ENCODE results near the gene SLC25A12. TPM values are rescaled to one million over a fixed set of nuclear protein-coding genes. Genes with fewer than 3 reads are reported as not detected.

Gene SLC25A12
- total RNA-seq, 4 donors from 2014 or later, result 26.9 to 151 (median 40.5) TPM

DNA sequence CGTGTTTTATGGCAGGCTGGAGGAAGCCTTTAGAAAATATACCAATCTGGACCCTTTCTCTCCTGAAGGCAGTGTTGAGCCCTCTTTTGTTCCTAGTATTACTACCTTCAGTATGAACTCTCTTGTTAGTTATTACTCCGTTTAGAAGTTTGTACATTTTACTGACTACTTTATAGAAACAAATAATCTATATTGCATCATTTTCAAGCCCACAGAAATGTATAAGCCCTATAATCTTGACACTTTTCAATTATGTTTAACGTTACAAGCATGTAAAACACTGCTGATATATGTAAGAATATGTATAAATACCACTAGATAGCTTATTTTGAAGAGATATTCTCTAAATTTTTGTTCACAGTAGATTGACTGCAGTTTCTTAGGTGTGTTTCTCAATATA is 64.0 kb downstream of the SLC25A12 start:
- Histone ChIP-seq H3K27ac (no peak overlapping the region), H3K4me3 (no peak overlapping the region), H3K27me3 (no peaks in the 10 kb centered on the region), H3K36me3 (peaks cover 0 to 57% (median 24%) of the 10 kb centered on the region in 4 donors), H3K9me3 (no peaks in the 10 kb centered on the region), H3K4me1 (no peaks in the 10 kb centered on the region)
- intact Hi-C loops (cut with DNase I; ENCODE audit: low total_unique reads) (no loop called here), in situ Hi-C loops (cut with MboI; ENCODE audit: low pct_ligation_motif_present in 1 of 4, low pct_unique_long_range_greater_than_20kb in 1 of 4, low sequenced_read_pairs in 3 of 4) (no loop called here)
- WGBS, 2 donors (ENCODE audit: low coverage in 1 of 2), result 87 to 99% methylated on average over 3 of the region's 3 CpGs
- TF ChIP-seq, protein P1, sequence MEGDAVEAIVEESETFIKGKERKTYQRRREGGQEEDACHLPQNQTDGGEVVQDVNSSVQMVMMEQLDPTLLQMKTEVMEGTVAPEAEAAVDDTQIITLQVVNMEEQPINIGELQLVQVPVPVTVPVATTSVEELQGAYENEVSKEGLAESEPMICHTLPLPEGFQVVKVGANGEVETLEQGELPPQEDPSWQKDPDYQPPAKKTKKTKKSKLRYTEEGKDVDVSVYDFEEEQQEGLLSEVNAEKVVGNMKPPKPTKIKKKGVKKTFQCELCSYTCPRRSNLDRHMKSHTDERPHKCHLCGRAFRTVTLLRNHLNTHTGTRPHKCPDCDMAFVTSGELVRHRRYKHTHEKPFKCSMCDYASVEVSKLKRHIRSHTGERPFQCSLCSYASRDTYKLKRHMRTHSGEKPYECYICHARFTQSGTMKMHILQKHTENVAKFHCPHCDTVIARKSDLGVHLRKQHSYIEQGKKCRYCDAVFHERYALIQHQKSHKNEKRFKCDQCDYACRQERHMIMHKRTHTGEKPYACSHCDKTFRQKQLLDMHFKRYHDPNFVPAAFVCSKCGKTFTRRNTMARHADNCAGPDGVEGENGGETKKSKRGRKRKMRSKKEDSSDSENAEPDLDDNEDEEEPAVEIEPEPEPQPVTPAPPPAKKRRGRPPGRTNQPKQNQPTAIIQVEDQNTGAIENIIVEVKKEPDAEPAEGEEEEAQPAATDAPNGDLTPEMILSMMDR (IDR thresholded peaks at IDR 0.05), result no peak
- TF ChIP-seq EP300 (IDR thresholded peaks at IDR 0.05; ENCODE audit: low read depth) (no peak), POLR2AphosphoS5 (IDR thresholded peaks at IDR 0.05) (no peak), POLR2A (IDR thresholded peaks at IDR 0.05) (no peak)
- DNase-seq, result no peak

DNA sequence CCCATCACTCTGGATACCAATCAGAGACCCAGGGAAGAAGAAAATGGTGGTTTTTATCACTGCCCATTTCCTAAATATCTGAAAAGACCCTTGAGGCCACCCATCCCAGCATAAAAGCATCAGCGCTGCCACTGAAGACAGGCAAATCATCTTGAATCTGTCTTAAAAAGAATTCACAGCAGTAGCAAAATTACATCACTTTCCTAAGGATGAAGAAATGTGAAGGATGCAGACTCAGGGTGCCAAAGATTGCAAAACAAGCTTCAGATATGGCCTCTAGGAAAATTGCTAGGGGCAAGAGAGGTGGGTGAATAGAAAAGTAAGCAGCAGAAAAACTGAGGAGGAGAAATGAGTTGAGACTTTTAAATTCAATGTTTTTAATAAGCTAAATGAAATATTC is 70.0 kb downstream of the SLC25A12 start:
- H3K4me1 ChIP-seq, result no peaks in the 10 kb centered on the region
- H3K27ac ChIP-seq, result no peak overlapping the region
- no peak for DNase-seq
- intact Hi-C loops (cut with DNase I; ENCODE audit: low total_unique reads) (no loop called here), in situ Hi-C loops (cut with MboI; ENCODE audit: low pct_ligation_motif_present in 1 of 4, low pct_unique_long_range_greater_than_20kb in 1 of 4, low sequenced_read_pairs in 3 of 4) (loop anchor here in 1 of 4 donors (25.0 kb wide), 1 partner anchor 288 kb away; the partner anchor contains the start of gene DLX2)
- H3K27me3 ChIP-seq, result no peaks in the 10 kb centered on the region
- no peak overlapping the region for H3K4me3 ChIP-seq
- no peaks in the 10 kb centered on the region for H3K9me3 ChIP-seq
- WGBS, 2 donors (ENCODE audit: low coverage in 1 of 2), result 86 to 96% methylated on average over 1 of the region's 1 CpG
- TF ChIP-seq POLR2A (IDR thresholded peaks at IDR 0.05) (no peak), EP300 (IDR thresholded peaks at IDR 0.05; ENCODE audit: low read depth) (no peak), POLR2AphosphoS5 (IDR thresholded peaks at IDR 0.05) (no peak)
- TF ChIP-seq, protein P1 (IDR thresholded peaks at IDR 0.05), result no peak
- H3K36me3 ChIP-seq, result peaks cover 0 to 24% (median 4%) of the 10 kb centered on the region in 4 donors

DNA sequence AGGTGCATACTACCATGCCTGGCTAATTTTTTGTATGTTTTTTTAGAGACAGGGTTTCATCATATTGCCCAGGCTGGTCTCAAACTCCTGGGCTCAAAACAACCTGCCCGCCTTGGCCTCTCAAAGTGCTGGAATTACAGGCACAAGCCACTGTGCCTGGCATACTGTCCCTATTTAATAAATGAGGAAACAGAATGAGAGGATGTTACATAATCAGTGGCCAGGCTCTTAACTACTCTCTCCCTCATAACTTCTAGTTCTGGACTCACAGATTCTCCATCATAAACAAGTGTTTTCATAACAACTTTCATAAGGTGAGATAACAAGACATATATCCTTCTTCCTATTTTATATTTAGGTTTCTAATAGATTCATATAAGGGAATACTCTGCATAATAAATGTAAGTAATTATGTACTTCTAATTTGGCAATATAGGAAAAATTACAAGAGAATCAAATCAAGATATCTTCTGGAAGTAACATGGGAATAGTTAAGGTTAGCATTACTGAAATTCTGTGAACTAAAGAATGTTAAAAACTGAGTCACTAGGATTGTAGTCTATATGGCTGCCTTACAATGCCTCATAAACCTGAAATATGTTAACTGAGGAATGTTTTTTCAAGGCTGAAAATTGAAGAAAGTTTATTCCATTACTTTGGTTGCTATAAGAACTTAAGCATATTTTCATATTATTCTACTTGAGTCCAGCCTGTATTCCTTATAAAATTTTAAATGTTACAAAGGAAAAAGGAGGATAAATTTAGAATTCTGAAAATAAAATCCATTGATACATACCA is 71.3 kb downstream of the SLC25A12 start:
- H3K27me3 ChIP-seq, result no peaks in the 10 kb centered on the region
- H3K9me3 ChIP-seq, result no peaks in the 10 kb centered on the region
- no peak overlapping the region for H3K27ac ChIP-seq
- TF ChIP-seq, protein P1 (IDR thresholded peaks at IDR 0.05), result no peak
- no peak for TF ChIP-seq EP300 (IDR thresholded peaks at IDR 0.05; ENCODE audit: low read depth)
- no peak for TF ChIP-seq POLR2A (IDR thresholded peaks at IDR 0.05)
- intact Hi-C loops (cut with DNase I; ENCODE audit: low total_unique reads) (no loop called here), in situ Hi-C loops (cut with MboI; ENCODE audit: low pct_ligation_motif_present in 1 of 4, low pct_unique_long_range_greater_than_20kb in 1 of 4, low sequenced_read_pairs in 3 of 4) (loop anchor here in 1 of 4 donors (25.0 kb wide), 1 partner anchor 290 kb away; the partner anchor contains the start of gene DLX2)
- peaks cover 0 to 24% (median 4%) of the 10 kb centered on the region in 4 donors for H3K36me3 ChIP-seq
- WGBS, 2 donors (ENCODE audit: low coverage in 1 of 2), result 95% methylated on average over 1 of the region's 1 CpG; no CpG with 5 or more reads in 1 of the 2 donors
- no peak for DNase-seq
- no peak overlapping the region for H3K4me3 ChIP-seq
- H3K4me1 ChIP-seq, result no peaks in the 10 kb centered on the region

- WGBS, 2 donors (ENCODE audit: low coverage in 1 of 2), result 90 to 92% methylated on average over 1 of the region's 1 CpG
- no peaks in the 10 kb centered on the region for H3K4me1 ChIP-seq
- H3K27me3 ChIP-seq, result no peaks in the 10 kb centered on the region
- TF ChIP-seq POLR2AphosphoS5 (IDR thresholded peaks at IDR 0.05), result no peak
- TF ChIP-seq POLR2A (IDR thresholded peaks at IDR 0.05), result no peak
- no peak for TF ChIP-seq EP300 (IDR thresholded peaks at IDR 0.05; ENCODE audit: low read depth)
- TF ChIP-seq, protein P1 (IDR thresholded peaks at IDR 0.05), result no peak
- H3K27ac ChIP-seq, result no peak overlapping the region
- no peak for DNase-seq
- no peaks in the 10 kb centered on the region for H3K9me3 ChIP-seq
- H3K4me3 ChIP-seq, result no peak overlapping the region
- in situ Hi-C loops (cut with MboI; ENCODE audit: low pct_ligation_motif_present in 1 of 4, low pct_unique_long_range_greater_than_20kb in 1 of 4, low sequenced_read_pairs in 3 of 4) (loop anchor here in 1 of 4 donors (25.0 kb wide), 1 partner anchor 293 kb away; the partner anchor contains the start of gene DLX2), intact Hi-C loops (cut with DNase I; ENCODE audit: low total_unique reads) (no loop called here)
- H3K36me3 ChIP-seq, result peaks cover 0 to 15% (median 0%) of the 10 kb centered on the region in 4 donors
Observed at GRCh38 chr2:171819453-171819852, 74.6 kb downstream of the SLC25A12 start.
